HG03039 (cell line): ENCODE measurements around the gene PLXDC1.
"Not testable (repeated sequence)": the region's sequence is repeated elsewhere in the genome, so short reads cannot be mapped to it uniquely, and the experiment has no call there.

Experiments
- ATAC-seq: cut with Tn5 transposase; IDR thresholded peaks from one replicate; pipeline ENCODE4 v1.9.1; 2021; ENCODE audit warnings: mild to moderate bottlenecking, moderate library complexity; ENCODE audit not compliant: unreplicated experiment

Gene PLXDC1

DNA sequence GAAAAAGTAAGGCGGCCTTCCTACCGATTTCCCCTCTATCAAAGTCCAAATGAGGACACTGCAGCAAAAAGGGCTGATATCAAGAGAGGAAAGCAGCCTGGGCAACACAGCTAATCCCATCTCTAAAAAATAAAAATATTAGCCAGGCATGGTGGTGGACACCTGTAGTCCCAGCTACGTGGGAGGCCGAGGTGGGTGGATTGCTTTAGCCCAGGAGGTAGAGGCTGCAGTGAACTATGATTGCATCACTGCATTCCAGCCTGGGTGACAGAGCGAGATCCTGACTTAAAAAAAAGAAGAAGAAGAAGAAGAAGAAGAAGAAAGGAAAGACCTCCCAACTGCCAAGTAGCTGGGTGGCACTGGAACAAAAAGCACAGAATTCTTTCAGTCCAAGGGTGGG is 31.6 kb upstream of the PLXDC1 start:
- no peak for ATAC-seq

DNA sequence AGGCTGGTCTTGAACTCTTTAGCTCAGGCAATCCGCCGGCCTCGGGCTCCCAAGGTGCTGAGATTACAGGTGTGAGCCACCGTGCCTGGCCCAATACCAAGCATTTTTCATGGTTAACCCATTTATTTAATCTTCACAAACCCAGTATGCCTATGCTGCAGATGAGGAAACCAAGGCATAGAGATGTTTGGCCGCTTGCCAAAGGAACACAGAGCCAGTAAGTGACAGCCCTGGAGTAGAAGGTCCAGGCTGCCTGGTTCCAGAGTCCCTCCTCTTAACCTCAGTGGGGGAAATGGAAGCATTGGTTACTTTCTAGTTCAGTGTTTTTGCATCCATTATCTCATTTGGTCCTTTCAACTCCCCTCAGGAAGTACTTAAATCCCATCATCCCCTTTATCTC is 29.9 kb upstream of the PLXDC1 start:
- ATAC-seq, result no peak

DNA sequence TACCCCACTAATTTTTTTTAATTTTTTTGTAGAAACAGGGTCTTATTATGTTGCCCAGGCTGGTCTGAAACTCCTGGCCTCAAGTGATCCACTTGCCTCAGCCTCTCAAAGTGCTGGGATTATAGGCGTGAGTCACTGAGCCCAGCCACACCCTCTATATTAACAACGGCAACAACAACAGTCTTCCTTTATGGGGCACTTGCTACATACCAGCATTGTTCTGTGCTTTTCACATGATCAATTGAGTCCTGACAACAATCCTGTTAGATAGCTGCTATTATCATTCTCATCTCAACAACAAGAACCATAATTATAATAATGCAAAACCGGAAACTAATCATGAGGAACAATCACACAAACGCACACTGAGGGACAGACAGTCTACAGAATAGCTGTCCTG is 27.1 kb upstream of the PLXDC1 start:
- ATAC-seq, result no peak

DNA sequence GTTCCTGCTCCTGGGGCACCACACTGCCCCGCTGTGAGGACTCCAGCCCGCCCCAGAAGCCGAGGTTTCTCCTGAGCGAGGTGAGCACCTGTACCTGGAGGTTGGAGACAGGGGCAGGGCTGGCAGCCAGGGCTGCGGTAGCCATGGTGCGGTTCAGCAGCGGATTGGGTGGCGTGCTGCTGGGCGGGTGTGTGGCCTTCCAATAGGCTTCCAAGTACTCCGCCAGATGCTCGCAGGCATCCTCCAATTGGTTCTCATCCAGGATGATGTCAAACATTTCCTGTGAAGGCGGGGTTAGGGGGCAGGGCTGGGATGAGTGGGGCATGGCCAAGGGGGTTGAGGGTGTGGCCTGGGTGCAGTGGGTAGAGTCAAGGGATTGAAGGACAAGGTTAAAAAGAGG is 25.8 kb upstream of the PLXDC1 start:
- ATAC-seq, result no peak

DNA sequence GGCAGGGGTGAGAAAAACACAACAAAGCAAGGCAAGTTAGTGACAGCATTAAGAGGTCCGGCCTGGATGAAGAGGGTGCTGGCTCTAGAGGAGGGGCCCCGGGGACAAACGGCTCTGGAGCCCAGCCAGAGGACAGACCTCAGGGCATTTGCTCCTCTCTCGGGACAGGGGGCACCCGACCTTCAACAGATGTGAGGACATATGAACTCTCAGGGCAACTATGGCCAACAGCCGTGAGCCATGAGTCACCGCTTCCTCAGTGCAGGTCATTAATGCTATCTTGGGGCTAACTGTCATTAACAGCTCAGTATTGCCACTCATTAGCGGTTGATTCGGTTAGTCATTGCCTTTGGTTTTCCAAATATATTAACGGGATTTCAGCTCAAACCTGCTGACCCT is 24.3 kb upstream of the PLXDC1 start:
- no peak for ATAC-seq

DNA sequence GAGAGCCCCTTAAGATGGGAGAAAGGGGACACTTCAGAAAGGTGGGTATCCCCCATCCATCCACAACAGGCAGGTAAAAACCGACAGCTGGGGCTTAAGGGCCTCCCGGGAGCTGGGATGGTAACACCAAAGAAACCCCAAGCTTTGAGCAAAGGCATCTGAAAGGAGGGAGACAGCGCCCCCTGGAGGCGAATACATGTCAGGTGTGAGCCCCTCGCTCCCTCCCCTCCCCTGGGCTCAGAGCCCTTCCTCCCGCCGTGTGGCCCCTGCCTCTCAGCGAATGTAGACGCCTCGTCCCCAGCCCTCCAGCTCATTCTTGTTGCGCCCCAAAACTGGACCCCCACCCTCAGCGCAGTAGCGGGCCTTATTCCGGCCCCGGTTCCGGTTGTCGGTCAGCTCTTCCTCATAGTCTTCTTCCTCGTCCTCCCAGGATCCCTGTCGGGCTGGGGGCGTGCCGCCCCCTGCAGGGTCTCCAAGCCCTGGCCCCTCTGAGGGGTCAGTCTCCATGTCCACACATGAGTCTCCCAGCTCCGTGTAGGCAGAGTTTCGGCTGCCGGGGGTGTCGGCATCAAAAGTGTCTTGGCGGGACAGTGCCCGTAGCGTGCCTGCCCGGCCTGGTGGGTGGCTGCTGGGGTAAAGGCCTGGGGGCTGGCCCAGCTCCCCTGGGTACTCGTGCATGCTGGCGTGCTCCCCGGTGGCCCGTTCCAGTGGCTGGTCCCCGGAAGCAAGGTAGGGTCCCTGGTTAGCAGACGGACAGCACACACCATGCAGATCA is 23.7 kb upstream of the PLXDC1 start:
- no peak for ATAC-seq

DNA sequence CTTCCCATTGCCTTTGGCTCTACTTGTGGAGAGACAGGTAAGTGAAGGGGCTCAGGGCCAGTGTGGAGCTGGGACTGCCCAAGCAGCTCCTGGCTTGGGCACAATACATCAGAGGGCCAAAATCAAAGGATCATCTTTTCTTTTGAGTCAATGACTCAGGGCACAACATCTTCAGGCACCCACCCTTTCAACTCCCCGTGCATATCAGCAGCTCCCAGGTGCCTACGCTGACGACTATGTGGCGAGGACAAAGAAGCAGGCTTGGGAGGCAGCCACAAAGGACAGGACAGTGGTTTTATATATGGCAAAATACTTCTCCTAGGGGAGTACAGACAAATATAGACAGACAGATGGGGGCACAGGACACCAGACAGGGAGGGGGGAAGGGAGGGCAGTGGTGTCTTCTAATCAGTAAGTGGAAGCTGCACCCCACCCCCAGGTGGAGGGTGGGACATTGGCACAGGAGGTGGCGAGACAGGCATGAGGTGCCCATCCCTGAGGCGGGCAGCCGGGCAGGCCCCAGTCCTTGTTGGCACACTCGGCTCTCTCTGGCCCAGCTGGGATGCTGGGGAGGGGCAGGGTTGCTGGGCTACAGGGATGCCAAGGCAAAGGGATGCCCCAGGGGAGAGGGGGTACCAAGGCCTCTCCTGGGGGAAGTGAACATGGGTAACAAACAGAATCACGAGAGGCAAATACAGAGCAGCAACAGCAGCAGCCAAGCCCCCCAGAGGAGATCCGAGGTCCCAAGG is 22.3 kb upstream of the PLXDC1 start:
- no peak for ATAC-seq

DNA sequence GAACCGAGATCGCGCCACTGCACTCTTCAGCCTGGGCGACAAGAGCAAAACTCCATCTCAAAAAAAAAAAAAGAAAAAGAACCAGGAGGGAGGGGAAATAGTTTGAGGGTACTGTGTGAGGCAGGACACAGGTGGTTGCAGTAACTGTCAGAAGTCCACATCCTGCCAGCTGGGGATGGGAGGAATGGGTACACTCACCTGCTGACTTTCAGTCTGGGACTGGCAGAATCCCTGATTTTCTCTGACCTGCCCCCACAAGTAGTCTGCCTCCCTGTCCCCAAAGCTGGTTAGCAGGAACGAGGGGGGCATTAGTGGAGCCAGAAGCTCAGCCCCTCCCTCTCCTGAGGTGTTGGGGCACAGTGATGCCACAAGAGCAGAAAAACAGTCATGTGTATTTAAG is 21.6 kb upstream of the PLXDC1 start:
- ATAC-seq, result no peak

DNA sequence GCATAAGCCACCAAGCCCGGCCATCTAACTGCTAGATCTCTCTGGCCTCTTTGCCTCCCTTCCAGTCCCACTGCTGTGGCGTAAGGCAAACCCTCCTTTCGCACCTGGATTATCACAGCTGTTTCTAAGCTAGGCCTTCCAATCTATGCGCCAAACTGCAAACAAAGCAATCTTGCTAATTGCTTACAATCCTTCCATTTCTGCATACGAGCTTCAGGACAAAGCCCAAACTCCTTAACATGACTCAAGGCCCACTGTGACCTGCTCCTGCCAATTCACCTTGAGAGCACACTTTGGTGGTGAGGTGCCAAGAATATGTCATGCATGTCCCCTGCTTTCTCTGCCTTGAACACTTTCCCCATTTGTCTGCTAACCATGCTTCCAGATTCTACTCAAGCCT is 20.5 kb upstream of the PLXDC1 start:
- ATAC-seq, result no peak

DNA sequence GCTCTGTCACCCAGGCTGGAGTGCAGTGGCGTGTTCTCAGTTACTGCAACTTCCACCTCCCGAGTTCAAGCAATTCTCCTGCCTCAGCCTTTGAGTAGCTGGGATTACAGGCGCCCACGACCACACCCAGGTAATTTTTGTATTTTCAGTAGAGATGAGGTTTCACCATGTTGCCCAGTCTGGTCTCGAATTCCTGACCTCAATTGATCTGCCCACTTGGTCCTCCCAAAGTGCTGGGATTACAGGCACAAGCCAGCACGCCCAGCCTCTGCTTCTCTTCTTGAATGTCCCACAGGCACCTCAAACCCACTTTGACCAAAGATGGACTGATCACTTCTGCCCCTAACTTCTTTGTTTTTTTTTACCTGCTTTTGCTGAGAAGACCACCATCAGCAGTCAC is 19.1 kb upstream of the PLXDC1 start:
- ATAC-seq, result no peak

DNA sequence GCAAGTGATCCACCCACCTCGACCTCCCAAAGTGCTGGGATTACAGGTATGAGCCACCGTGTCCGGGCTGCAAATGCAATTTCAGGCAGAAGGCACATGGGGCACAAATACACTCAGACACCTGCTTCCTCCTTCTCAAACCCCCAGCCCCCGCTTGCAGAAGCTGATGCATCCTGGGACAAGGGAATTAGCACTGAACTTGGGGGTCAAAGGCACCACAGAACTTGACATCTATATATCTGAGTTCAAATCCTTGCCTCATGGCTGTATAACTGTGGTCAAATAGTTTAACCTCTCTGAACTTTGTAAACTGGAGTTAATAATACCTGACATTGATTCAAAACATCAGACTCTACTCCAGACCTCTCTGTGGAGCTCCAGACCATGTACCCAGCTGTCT is 18.7 kb upstream of the PLXDC1 start:
- no peak for ATAC-seq

DNA sequence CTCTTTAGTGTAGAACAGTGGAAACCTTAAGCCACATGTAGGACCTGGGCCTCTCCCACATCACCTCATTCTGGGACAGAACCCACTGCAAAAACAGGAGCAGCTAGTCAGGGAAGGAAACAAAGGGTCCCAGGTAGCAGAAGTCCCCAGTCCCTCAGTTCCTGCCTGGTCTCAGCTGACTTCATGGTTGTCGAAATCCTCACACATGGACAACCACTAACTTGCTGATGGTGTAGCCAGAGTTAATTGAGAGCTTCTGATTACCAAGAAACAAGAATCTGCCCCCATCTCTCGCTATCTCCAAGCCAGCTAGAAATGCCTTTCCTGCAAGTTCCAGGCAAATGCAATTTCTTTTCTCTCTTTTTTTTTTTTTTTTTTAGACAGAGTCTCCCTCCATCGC is 18.1 kb upstream of the PLXDC1 start:
- no peak for ATAC-seq

DNA sequence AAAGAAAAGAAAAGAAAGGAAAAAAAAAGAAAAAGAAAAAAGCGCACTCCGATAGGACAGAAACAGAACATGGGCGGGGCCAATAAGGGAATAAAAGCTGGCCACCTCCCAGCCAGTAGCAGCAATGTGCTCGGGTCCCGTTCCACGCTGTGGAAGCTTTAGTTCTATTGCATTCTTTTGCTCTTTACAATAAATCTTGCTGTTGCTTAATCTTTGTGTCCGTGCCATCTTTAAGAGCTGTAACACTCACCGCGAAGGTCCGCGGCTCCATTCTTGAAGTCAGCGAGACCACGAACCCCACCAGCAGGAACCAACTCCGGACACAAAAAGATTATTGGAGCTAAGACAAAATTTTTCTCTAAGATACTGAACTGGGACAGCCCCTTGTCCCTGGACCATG is 17.7 kb upstream of the PLXDC1 start:
- no peak for ATAC-seq

DNA sequence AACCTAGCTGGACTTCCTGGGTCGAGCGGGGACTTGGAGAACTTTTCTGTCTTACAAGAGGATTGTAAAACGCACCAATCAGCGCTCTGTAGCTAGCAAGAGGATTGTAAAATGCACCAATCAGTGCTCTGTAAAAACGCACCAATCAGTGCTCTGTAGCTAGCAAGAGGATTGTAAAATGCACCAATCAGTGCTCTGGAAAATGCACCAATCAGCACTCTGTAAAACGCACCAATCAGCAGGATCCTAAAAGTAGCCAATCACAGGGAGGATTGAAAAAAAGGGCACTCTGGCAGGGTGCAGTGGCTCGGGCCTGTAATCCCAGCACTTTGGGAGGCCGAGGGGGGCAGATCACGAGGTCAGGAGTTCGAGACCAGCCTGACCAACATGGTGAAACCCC is 17.1 kb upstream of the PLXDC1 start:
- not testable (repeated sequence) for ATAC-seq

DNA sequence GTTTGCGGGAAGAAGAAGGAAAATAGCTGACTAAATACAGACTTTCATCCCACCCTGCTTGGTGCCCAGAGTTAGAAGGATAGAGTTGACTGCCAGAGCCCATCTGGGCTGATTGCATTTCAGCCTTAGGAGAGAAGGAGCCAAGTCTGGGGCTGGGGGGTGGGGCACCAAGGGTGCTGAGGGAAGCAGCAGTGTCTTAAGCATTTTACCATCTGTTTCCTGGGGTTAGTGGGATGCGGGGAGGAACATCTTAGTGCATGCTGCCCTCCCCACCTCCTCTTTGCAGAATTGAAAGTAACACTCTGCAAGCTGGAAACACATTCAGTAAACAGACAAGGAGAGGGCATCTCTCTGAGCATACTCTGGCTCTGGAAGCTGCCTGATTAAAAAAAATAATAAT is 16.0 kb upstream of the PLXDC1 start:
- ATAC-seq, result no peak

DNA sequence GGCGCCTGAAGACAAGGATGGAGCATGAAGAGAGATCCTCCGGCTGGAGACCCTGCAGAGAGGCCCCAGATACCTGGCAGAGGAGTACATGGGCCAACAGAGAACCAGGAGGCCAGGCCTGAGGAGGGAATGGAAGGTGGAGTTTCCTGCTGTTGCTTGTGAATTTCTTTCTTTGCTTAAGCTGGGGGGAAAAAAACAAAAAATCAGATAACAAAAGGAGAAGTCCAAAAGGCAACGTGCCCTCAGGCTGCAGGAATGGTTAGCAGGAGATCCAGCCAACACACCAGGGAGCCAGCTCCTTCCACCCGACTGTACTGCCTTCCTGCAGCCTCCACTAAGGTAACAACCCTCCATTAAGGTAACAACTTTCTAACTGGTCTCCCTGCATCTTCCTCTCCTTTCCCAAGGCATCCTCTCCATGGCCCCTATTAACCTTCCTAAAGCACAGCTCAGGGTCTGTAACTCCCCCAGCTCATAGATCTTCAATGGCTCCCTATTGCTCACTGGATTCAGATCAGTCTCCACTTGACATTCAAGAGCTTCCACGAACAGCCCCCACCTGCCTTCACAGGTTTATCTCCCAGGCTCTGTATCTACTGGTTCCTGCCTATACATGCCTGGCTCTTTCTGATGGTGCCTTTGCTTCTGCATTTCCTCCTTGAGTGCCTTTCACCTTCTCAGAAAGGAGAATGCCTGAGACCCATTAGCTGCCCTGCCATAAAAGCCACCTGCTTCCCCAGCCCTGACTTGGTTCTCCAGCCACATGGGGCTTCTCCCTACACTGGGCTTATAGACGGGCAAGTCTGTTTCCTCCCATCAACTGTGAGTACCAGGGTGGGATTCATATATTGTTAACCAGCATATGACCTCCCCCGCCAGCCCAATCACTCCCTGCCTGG is 15.2 kb upstream of the PLXDC1 start:
- ATAC-seq, result no peak

DNA sequence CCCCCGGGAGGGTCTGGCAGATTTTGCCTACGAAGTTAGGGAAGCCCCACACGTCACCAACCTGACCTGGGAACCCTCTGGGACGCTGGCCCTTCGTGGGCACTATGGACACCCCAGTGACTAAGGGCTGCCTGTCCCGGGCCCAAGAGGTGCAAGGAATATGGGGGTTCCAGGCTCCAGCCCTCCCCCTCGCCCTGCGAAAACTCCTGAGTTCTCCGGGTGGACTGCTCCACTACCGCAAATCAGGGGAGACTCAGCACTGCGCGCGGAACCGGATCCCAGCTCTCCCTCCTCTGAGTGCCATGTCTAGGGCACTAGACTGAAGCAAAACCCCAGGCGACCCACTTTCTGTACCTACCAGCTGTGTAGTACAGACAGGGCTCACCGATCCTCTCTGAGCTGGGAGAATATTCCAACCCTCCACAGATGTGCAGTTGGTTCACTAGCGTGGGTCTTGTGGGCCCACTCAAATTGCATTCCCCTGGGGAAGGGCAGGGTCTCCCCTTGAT is 14.5 kb upstream of the PLXDC1 start, which contains the start of gene ARL5C:
ARL5C (minus strand) TSS at position 321 of the 509 bp plus-strand sequence. CDS start 401 bp downstream, outside the sequence.
- no peak for ATAC-seq

DNA sequence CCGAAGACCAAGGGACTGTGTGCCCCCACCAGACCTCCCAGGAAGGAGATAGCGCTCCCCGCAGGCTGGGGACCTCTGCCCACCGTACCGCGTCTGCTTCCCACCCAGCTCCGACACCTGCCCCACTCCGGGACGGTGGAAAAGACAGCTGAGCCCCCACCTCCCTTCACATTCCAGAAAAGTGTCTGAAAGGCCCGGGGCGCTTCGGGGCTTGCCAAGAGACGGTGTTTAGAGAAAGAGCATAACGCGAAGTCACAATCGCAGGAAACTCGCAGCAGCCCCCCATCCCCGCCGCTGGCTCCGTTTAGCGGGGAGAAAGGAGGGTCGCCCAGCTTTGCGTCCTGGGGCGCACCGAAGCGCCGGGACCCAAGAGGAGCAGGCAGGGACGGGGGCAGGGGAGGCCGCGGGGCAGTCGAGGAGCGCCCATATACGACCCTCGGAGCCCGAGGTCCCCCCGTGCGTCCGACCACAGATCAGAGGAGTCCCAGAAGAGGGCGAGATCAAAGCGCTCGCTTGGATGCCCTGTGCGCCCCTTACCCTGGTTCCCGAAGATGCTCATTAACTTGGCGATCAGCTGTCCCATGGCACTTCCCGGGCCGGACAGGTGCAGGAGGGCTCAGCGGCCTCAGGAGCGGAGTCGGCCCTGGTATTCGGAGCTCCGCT is 13.9 kb upstream of the PLXDC1 start:
- ATAC-seq, result no peak

DNA sequence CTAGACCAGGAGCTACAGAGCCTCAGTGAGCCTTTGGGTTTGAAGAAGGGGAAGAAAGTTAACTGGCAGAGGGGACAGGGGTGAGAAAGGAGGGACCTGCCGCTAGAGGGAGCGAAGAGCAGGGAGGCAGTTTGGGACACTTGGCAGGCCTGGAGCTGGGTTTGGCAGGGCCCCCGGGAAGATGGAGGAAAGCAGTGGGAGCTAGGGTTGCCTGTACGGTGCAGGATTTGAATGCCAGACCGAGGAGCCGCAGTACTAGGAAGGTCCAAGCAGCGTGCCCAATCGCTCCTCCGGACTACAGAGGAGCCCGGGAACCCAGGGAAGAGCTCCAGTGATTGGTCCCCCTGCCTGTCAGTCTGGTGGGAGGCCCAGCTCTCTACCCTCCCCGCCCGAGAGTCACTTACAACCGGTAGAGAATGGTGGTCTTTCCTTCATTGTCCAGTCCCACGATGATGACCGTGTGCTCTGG is 13.3 kb upstream of the PLXDC1 start:
- ATAC-seq, result no peak

DNA sequence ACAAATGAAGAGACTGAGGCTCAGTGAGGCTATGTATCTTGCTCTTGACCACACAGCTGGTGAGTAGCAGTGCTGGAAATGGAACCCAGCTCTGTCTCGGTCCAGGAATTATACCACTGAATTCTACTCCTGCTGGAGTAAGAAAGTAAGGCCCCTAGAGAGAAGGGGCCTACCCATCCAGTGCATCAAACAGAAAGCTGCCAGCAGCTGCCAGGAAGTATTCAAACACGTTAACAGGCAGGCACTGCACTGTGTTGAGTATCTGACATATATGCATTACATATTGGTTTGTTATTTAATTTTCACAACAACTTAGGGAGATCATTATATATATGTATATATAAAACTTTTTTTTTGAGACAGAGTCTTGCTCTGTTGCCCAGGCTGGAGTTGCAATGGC is 10.5 kb upstream of the PLXDC1 start:
- no peak for ATAC-seq

DNA sequence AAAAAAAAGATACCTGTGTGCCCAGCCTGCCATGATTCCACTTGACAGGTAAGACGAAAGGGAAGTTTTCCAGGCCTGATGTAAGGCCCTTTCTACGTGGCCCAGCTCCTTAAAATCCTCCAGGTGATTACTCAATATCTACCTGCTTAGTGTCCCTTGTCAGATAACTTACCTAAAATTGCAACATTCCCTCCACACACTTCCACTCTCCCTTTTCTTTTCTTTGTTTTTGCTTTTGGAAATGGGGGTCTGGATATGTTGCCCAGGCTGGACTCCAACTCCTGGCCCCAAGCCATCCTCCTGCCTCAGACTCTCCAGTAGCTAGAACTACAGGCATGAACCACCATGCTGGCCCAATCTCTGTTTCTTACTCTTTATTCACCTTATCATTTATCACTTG is 7.2 kb upstream of the PLXDC1 start:
- no peak for ATAC-seq
